ENCODE results near the gene DUSP10. TPM values are rescaled to one million over a fixed set of nuclear protein-coding genes. Genes with fewer than 3 reads are reported as not detected.

DUSP10 gene
- total and polyA plus RNA-seq, 2 experiments from 2014 or later = 13.8 to 25.4 TPM

DNA sequence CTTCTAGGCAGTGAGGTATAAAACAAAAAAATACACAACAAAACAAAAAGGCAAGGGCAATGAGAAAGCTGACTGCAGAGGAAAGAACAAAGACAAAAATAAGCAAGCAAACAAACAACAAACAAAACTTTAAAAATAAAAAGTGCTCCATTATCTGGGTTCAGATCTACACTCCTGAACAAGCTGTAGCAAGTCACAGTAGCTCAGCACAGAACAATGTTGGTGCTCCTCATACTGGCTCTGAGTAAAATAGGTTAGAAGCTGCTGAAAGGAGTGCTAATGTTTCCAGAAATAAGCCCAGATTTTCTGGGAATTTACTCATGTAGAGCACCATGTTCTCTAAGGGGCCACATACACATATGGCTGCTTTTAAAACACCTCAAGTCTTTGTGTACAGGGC lies 16.6 kb upstream of the DUSP10 start:
- Histone ChIP-seq H3K4me1 (ENCODE audit: low read depth) (no peaks in the 10 kb centered on the region), H3K27me3 (no peaks in the 10 kb centered on the region), H3K4me3 (no peak overlapping the region), H3K36me3 (no peaks in the 10 kb centered on the region), H3K9me3 (ENCODE audit: low read depth) (no peaks in the 10 kb centered on the region), H3K27ac (no peak overlapping the region)
- DNase-seq (ENCODE audit: low read depth in 1 of 2, low spot score in 1 of 2) = no peak
- TF ChIP-seq, protein P1, sequence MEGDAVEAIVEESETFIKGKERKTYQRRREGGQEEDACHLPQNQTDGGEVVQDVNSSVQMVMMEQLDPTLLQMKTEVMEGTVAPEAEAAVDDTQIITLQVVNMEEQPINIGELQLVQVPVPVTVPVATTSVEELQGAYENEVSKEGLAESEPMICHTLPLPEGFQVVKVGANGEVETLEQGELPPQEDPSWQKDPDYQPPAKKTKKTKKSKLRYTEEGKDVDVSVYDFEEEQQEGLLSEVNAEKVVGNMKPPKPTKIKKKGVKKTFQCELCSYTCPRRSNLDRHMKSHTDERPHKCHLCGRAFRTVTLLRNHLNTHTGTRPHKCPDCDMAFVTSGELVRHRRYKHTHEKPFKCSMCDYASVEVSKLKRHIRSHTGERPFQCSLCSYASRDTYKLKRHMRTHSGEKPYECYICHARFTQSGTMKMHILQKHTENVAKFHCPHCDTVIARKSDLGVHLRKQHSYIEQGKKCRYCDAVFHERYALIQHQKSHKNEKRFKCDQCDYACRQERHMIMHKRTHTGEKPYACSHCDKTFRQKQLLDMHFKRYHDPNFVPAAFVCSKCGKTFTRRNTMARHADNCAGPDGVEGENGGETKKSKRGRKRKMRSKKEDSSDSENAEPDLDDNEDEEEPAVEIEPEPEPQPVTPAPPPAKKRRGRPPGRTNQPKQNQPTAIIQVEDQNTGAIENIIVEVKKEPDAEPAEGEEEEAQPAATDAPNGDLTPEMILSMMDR (IDR thresholded peaks at IDR 0.05; ENCODE audit: low read depth, low read length) = no peak

DNA sequence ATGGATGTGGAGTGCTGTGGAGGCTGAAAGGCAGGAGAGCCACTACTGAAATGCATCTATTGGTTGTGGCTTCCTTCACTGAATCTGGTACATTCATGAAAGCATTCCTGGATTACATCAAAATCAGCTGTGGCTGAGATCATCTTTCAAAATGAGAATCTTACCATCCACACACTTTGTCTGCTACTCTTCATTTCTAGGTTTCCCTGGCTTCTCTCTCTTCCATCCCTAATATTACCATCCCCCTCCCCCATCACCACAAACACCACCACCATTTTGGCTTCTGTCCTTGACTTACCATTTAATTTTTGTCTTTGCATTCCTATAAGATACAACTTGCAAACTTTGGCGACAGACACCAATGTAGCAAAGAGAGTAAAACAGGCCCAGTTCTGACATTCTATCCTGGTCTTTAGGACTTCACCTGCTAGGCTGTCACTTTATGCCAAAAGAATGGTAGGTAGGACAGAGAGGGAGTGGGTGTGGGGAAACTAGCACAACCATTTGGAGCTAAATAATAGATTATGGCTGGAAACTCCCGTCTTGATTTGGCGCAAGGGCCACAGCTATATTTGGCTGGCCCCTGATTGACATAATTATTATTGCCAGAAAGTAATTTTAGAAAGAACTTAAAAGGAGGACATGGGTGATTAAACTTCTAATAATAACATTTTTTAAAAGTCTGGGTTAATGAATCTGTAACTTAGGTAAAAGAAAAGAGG lies 15.1 kb upstream of the DUSP10 start:
- TF ChIP-seq, protein P1 (IDR thresholded peaks at IDR 0.05; ENCODE audit: low read depth, low read length) = no peak
- Histone ChIP-seq H3K4me3 (no peak overlapping the region), H3K36me3 (no peaks in the 10 kb centered on the region), H3K4me1 (ENCODE audit: low read depth) (no peaks in the 10 kb centered on the region), H3K27me3 (no peaks in the 10 kb centered on the region), H3K27ac (no peak overlapping the region), H3K9me3 (ENCODE audit: low read depth) (no peaks in the 10 kb centered on the region)
- DNase-seq (ENCODE audit: low read depth in 1 of 2, low spot score in 1 of 2) = no peak

DNA sequence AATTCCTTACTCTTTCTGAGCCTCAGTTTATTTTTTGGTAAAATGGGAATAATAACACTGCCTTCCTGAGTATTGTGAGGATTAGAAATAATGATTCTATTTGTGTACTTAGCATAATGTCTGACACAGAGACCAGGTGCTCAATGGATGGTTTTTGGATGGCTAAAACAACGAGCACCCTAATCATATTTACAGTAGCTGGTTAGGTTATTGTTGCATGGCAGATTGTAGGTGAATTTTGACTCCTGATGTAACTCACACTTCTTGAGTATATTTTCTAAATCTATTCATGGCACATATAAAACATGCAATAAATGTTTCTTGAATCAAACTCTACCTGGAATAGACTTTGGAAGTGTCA lies 11.9 kb upstream of the DUSP10 start:
- H3K4me3 ChIP-seq = no peak overlapping the region
- H3K36me3 ChIP-seq = no peaks in the 10 kb centered on the region
- H3K27me3 ChIP-seq = no peaks in the 10 kb centered on the region
- no peak for DNase-seq (ENCODE audit: low read depth in 1 of 2, low spot score in 1 of 2)
- no peaks in the 10 kb centered on the region for H3K4me1 ChIP-seq (ENCODE audit: low read depth)
- H3K27ac ChIP-seq = no peak overlapping the region
- TF ChIP-seq, protein P1 (IDR thresholded peaks at IDR 0.05; ENCODE audit: low read depth, low read length) = no peak
- no peaks in the 10 kb centered on the region for H3K9me3 ChIP-seq (ENCODE audit: low read depth)

DNA sequence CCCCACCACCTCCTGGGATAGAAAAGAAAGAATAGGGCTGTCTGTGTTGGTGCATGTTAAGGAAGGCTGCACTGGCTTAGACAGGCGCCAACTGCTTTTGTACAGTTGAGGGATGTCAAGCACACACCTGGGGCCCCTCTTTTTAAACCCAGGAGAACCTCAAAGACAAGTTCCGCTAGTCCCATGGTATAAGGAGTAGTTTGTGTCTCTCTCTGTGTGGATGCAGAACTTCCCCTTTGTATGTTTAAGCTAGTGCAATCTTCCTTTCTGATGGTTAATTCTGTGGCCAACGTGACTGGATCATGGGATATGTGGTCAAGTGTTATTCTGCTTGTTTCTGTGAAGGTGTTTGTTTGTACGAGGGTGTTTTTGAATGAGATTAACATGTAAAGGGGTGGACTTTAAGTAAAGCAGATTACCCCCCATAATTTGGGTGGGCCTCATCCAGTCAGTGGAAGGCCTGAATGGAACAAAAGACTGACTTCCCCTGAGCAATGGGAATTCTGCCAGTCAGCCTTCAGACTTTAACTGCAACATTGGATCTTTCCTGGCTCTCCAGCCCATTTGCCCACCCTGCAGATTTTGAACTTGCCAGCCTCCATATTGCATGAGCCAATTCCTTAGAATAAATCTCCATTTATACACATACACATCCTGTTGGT lies 9.5 kb upstream of the DUSP10 start:
- Histone ChIP-seq H3K4me1 (ENCODE audit: low read depth) (no peaks in the 10 kb centered on the region), H3K4me3 (no peak overlapping the region), H3K36me3 (no peaks in the 10 kb centered on the region), H3K27ac (no peak overlapping the region), H3K27me3 (no peaks in the 10 kb centered on the region), H3K9me3 (ENCODE audit: low read depth) (no peaks in the 10 kb centered on the region)
- no peak for DNase-seq (ENCODE audit: low read depth in 1 of 2, low spot score in 1 of 2)
- TF ChIP-seq, protein P1 (IDR thresholded peaks at IDR 0.05; ENCODE audit: low read depth, low read length) = no peak

DNA sequence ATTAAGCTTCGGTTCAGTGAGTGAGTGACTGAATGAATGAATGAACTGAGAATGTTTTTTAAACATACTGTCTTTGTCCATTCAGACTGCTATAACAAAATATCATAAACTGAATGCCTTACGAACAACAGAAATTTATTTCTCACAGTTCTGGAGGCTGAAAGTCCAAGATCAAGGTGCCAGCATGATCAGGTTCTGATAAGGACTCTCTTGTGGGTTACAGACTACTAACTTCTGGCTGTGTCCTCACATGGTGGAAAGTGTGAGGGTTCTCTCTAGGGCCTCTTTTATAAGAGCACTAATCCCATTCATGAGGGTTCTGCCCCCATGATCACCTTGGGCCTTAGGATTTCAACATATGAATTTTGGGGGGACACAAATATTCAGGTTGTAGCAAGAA lies 7.1 kb upstream of the DUSP10 start:
- Histone ChIP-seq H3K4me1 (ENCODE audit: low read depth) (peaks cover under 1% of the 10 kb centered on the region), H3K36me3 (no peaks in the 10 kb centered on the region), H3K27ac (no peak overlapping the region), H3K4me3 (no peak overlapping the region), H3K9me3 (ENCODE audit: low read depth) (no peaks in the 10 kb centered on the region), H3K27me3 (no peaks in the 10 kb centered on the region)
- TF ChIP-seq, protein P1 (IDR thresholded peaks at IDR 0.05; ENCODE audit: low read depth, low read length) = no peak
- DNase-seq (ENCODE audit: low read depth in 1 of 2, low spot score in 1 of 2) = no peak
